Measurements from ENCODE around the gene NECAB2. TPM values are rescaled to one million over a fixed set of nuclear protein-coding genes. Genes with fewer than 3 reads are reported as not detected.

Gene NECAB2
- polyA plus RNA-seq, 1 donor (not counting 4 experiments of a cell fraction or from before 2014, with no cell fraction given): not detected

DNA sequence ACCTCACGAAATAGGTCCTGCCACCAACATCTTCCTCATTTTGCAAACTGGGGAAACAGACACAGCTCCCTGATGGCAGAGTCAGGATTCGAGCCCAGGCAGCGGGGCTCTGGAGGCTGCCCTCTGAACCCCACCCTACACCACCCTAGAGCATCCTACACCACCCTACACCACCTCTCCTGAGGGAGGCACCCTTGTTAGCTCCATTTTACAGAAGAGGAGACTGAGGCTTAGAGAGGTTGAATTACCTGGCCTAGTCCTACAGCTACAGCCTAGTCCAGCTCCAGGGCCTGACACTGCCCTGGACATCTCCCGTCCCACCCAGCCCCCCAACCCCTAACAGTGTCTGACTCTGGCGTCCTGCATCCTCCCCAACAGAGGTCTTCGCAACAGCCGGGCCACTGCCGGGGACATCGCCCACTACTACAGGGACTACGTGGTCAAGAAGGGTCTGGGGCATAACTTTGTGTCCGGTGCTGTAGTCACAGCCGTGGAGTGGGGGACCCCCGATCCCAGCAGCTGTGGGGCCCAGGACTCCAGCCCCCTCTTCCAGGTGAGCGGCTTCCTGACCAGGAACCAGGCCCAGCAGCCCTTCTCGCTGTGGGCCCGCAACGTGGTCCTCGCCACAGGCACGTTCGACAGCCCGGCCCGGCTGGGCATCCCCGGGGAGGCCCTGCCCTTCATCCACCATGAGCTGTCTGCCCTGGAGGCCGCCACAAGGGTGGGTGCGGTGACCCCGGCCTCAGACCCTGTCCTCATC is 3.2 kb upstream of the NECAB2 start:
- H3K36me3 ChIP-seq (ENCODE audit: control insufficient read depth in 2 of 2, extremely low read depth in 1 of 2, insufficient read depth in 2 of 2, low read length in 2 of 2): peaks cover 0 to 17% of the 10 kb centered on the region in 2 experiments
- H3K4me3 ChIP-seq (ENCODE audit: control insufficient read depth in 2 of 3, extremely low read depth in 1 of 3, insufficient read depth in 2 of 3, low read depth in 1 of 3, low read length in 3 of 3): no peak overlapping the region
- no peak overlapping the region for H3K9ac ChIP-seq (ENCODE audit: control insufficient read depth, extremely low read depth, insufficient read depth, low read length)
- FAIRE-seq (no peak), DNase-seq (ENCODE audit: low read depth, low spot score) (no peak)
- no peak overlapping the region for H3K4me2 ChIP-seq (ENCODE audit: control insufficient read depth, extremely low read depth, insufficient read depth, low read depth, low read length)
- no peak overlapping the region for H3K27ac ChIP-seq (ENCODE audit: control insufficient read depth, insufficient read depth, low read length)
- no peaks in the 10 kb centered on the region for H3K79me2 ChIP-seq (ENCODE audit: control insufficient read depth, insufficient read depth, low read length)
- no peak overlapping the region for H2AFZ ChIP-seq (ENCODE audit: control insufficient read depth, low read length)
- no peaks in the 10 kb centered on the region for H3K9me3 ChIP-seq (ENCODE audit: control insufficient read depth, low read depth, low read length)
- no peaks in the 10 kb centered on the region for H4K20me1 ChIP-seq (ENCODE audit: control insufficient read depth, extremely low read depth, insufficient read depth, low read length)
- H3K27me3 ChIP-seq (ENCODE audit: control insufficient read depth, extremely low read depth, insufficient read depth, low read length): peaks cover 11% of the 10 kb centered on the region
- H3K9me1 ChIP-seq (ENCODE audit: control insufficient read depth, extremely low read depth, insufficient read depth, low read length): no peaks in the 10 kb centered on the region
- H3K4me1 ChIP-seq (ENCODE audit: control insufficient read depth, extremely low read depth, insufficient read depth, low read length): no peaks in the 10 kb centered on the region
- dilution Hi-C loops (cut with MboI; ENCODE audit: extremely low pct_ligation_motif_present, low sequenced_read_pairs): no loop called here
- TF ChIP-seq, protein P1, sequence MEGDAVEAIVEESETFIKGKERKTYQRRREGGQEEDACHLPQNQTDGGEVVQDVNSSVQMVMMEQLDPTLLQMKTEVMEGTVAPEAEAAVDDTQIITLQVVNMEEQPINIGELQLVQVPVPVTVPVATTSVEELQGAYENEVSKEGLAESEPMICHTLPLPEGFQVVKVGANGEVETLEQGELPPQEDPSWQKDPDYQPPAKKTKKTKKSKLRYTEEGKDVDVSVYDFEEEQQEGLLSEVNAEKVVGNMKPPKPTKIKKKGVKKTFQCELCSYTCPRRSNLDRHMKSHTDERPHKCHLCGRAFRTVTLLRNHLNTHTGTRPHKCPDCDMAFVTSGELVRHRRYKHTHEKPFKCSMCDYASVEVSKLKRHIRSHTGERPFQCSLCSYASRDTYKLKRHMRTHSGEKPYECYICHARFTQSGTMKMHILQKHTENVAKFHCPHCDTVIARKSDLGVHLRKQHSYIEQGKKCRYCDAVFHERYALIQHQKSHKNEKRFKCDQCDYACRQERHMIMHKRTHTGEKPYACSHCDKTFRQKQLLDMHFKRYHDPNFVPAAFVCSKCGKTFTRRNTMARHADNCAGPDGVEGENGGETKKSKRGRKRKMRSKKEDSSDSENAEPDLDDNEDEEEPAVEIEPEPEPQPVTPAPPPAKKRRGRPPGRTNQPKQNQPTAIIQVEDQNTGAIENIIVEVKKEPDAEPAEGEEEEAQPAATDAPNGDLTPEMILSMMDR (optimal IDR thresholded peaks at IDR 0.05 in 1 of 3, IDR thresholded peaks at IDR 0.05 in 1 of 3, conservative IDR thresholded peaks at IDR 0.05 in 1 of 3; ENCODE audit: extremely low read depth in 1 of 3, insufficient read depth in 2 of 3, low read length in 3 of 3): no peak
- TF ChIP-seq EZH2 (IDR thresholded peaks at IDR 0.05; ENCODE audit: low read length): no peak

DNA sequence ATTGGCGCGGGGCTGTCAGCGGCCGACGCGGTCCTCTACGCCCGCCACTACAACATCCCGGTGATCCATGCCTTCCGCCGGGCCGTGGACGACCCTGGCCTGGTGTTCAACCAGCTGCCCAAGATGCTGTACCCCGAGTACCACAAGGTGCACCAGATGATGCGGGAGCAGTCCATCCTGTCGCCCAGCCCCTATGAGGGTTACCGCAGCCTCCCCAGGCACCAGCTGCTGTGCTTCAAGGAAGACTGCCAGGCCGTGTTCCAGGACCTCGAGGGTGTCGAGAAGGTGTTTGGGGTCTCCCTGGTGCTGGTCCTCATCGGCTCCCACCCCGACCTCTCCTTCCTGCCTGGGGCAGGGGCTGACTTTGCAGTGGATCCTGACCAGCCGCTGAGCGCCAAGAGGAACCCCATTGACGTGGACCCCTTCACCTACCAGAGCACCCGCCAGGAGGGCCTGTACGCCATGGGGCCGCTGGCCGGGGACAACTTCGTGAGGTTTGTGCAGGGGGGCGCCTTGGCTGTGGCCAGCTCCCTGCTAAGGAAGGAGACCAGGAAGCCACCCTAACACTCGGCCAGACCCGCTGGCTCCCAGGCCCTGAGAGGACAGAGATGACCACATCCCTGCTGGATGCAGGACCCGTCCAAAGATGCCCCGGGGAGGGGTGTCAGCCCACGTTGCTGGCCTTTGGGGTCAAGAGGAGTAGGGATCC is 2.4 kb upstream of the NECAB2 start:
- no peaks in the 10 kb centered on the region for H3K79me2 ChIP-seq (ENCODE audit: control insufficient read depth, insufficient read depth, low read length)
- FAIRE-seq (no peak), DNase-seq (ENCODE audit: low read depth, low spot score) (no peak)
- no peaks in the 10 kb centered on the region for H3K9me3 ChIP-seq (ENCODE audit: control insufficient read depth, low read depth, low read length)
- no peaks in the 10 kb centered on the region for H3K4me1 ChIP-seq (ENCODE audit: control insufficient read depth, extremely low read depth, insufficient read depth, low read length)
- peaks cover 0 to 12% of the 10 kb centered on the region in 2 experiments for H3K36me3 ChIP-seq (ENCODE audit: control insufficient read depth in 2 of 2, extremely low read depth in 1 of 2, insufficient read depth in 2 of 2, low read length in 2 of 2)
- H3K9me1 ChIP-seq (ENCODE audit: control insufficient read depth, extremely low read depth, insufficient read depth, low read length): no peaks in the 10 kb centered on the region
- H2AFZ ChIP-seq (ENCODE audit: control insufficient read depth, low read length): no peak overlapping the region
- no peak overlapping the region for H3K27ac ChIP-seq (ENCODE audit: control insufficient read depth, insufficient read depth, low read length)
- H3K4me3 ChIP-seq (ENCODE audit: control insufficient read depth in 2 of 3, extremely low read depth in 1 of 3, insufficient read depth in 2 of 3, low read depth in 1 of 3, low read length in 3 of 3): no peak overlapping the region
- H3K27me3 ChIP-seq (ENCODE audit: control insufficient read depth, extremely low read depth, insufficient read depth, low read length): peaks cover 17% of the 10 kb centered on the region
- no peak overlapping the region for H3K4me2 ChIP-seq (ENCODE audit: control insufficient read depth, extremely low read depth, insufficient read depth, low read depth, low read length)
- dilution Hi-C loops (cut with MboI; ENCODE audit: extremely low pct_ligation_motif_present, low sequenced_read_pairs): no loop called here
- no peak for TF ChIP-seq EZH2 (IDR thresholded peaks at IDR 0.05; ENCODE audit: low read length)
- TF ChIP-seq, protein P1 (optimal IDR thresholded peaks at IDR 0.05 in 1 of 3, IDR thresholded peaks at IDR 0.05 in 1 of 3, conservative IDR thresholded peaks at IDR 0.05 in 1 of 3; ENCODE audit: extremely low read depth in 1 of 3, insufficient read depth in 2 of 3, low read length in 3 of 3): no peak
- no peaks in the 10 kb centered on the region for H4K20me1 ChIP-seq (ENCODE audit: control insufficient read depth, extremely low read depth, insufficient read depth, low read length)
- H3K9ac ChIP-seq (ENCODE audit: control insufficient read depth, extremely low read depth, insufficient read depth, low read length): no peak overlapping the region

Data from keratinocyte (primary cell).